Fibroblast of lung (primary cell): ENCODE results near the gene OMP.

Source experiments
- EZH2 ChIP-seq: IDR thresholded peaks from 2 replicates; pipeline ENCODE4 v1.5.1; 2012; ENCODE audit warnings: low read length, control low read depth, mild to moderate bottlenecking; ENCODE audit errors: missing control alignments
- TF ChIP-seq, protein P1 (sequence below), 2 donors: IDR thresholded peaks in 1 of 2; conservative IDR thresholded peaks in 1 of 2; 1 replicate in 1 of 2; 2 replicates in 1 of 2; pipeline ENCODE4 v1.5.1; 2011 to 2012; ENCODE audit warnings: low read length in 2 of 2, control low read depth in 1 of 2, inconsistent platforms in 1 of 2, low read depth in 1 of 2, mild to moderate bottlenecking in 1 of 2

DNA sequence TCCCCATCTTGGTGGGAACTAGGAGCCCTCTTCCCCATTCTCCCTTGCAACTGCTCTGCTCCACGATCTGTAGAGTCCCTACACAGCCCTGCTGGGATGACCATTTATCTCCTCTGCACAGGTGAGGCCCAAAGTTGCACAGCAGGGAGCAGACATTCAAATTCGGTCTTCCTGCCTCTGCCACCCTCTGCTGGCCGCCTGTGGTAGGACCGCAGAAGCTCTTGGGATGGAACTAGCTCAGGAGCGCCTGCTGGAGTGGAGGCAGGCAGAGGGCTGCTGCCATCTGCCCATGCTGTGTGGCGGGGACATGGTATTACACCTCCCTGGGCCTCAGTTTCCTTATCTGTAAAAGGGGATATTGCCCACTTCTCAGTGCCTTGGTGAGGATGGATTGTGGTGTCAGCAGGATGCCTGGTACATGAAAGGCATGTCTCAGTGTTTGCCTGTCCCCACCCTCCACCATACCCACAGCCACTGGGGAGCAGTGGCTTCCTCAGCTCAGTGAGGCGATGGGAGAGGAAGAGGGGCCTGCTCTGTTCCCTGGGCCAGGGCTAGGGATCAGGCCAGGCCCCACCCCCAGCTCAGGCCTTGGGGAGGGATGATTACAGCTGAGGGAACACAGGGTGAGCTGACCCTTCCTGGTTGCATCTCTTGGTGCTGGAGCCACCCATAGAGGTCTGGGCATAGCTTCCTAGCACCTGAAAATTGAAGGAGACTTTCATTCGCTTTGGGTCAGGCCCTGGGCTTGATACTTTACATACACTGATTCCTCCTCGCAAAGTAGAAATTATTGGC is 11.3 kb upstream of the OMP start:
- TF ChIP-seq, protein P1, sequence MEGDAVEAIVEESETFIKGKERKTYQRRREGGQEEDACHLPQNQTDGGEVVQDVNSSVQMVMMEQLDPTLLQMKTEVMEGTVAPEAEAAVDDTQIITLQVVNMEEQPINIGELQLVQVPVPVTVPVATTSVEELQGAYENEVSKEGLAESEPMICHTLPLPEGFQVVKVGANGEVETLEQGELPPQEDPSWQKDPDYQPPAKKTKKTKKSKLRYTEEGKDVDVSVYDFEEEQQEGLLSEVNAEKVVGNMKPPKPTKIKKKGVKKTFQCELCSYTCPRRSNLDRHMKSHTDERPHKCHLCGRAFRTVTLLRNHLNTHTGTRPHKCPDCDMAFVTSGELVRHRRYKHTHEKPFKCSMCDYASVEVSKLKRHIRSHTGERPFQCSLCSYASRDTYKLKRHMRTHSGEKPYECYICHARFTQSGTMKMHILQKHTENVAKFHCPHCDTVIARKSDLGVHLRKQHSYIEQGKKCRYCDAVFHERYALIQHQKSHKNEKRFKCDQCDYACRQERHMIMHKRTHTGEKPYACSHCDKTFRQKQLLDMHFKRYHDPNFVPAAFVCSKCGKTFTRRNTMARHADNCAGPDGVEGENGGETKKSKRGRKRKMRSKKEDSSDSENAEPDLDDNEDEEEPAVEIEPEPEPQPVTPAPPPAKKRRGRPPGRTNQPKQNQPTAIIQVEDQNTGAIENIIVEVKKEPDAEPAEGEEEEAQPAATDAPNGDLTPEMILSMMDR (conservative IDR thresholded peaks at IDR 0.05 in 1 of 2, IDR thresholded peaks at IDR 0.05 in 1 of 2; ENCODE audit: low read depth in 1 of 2, low read length in 2 of 2) = peak; percentile 83 to 95
- TF ChIP-seq EZH2 = no peak
